ENCODE results near the gene ALDH1A2.

GRCh38 chr15:58037723-58038301 is 27.7 kb downstream of the ALDH1A2 start:
- TF ChIP-seq CTCF (IDR thresholded peaks at IDR 0.05; ENCODE audit: poor library complexity, severe bottlenecking): no peak
- no peak for TF ChIP-seq EZH2 (IDR thresholded peaks at IDR 0.05; ENCODE audit: borderline replicate concordance, insufficient read depth, low read length, poor library complexity, severe bottlenecking)
- no peak for TF ChIP-seq POLR2AphosphoS5 (IDR thresholded peaks at IDR 0.05)
- no peak for TF ChIP-seq TAF1 (IDR thresholded peaks at IDR 0.05; ENCODE audit: low read depth)
- no peak for TF ChIP-seq REST (IDR thresholded peaks at IDR 0.05; ENCODE audit: borderline replicate concordance)
- no peak for TF ChIP-seq RAD21 (conservative IDR thresholded peaks at IDR 0.05)
- TF ChIP-seq EP300 (conservative IDR thresholded peaks at IDR 0.05; ENCODE audit: poor library complexity, severe bottlenecking): no peak
- TF ChIP-seq SMC3 (conservative IDR thresholded peaks at IDR 0.05; ENCODE audit: poor library complexity): no peak

All from neural cell (in vitro differentiated cells).